ENCODE data around the gene PRKAR1B.

The PRKAR1B gene

GRCh38 chr7:739983-740942 is 13.2 kb upstream of the PRKAR1B start:
- DNase-seq: no peak

- no peak for DNase-seq
Observed at GRCh38 chr7:739455-739982, 12.4 kb upstream of the PRKAR1B start.

- no peak for DNase-seq
Observed at GRCh38 chr7:738723-739454, 11.8 kb upstream of the PRKAR1B start.

GRCh38 chr7:738241-738640 is 11.2 kb upstream of the PRKAR1B start:
- DNase-seq: no peak

GRCh38 chr7:734808-735207 is 7.7 kb upstream of the PRKAR1B start:
- DNase-seq: no peak

- no peak for DNase-seq
Observed at GRCh38 chr7:734214-734613, 7.1 kb upstream of the PRKAR1B start.

- DNase-seq: no peak
Observed at GRCh38 chr7:732556-732955, 5.5 kb upstream of the PRKAR1B start.

- no peak for DNase-seq
Observed at GRCh38 chr7:732094-732541, 5.0 kb upstream of the PRKAR1B start.

GRCh38 chr7:731440-732085 is 4.5 kb upstream of the PRKAR1B start:
- DNase-seq: no peak

- DNase-seq: no peak
Observed at GRCh38 chr7:730501-731439, 3.7 kb upstream of the PRKAR1B start.

- no peak for DNase-seq
Observed at GRCh38 chr7:729140-730000, 2.3 kb upstream of the PRKAR1B start.

GRCh38 chr7:728602-729001 is 1.5 kb upstream of the PRKAR1B start:
- DNase-seq: no peak

- DNase-seq: no peak
Observed at GRCh38 chr7:727806-728460, 852 bp upstream of the PRKAR1B start.

GRCh38 chr7:726854-727103 is 302 bp downstream of the PRKAR1B start:
- DNase-seq: no peak

- DNase-seq: peak; percentile 76
Observed at GRCh38 chr7:726084-726853, 812 bp downstream of the PRKAR1B start, which contains the start of gene DNAAF5. DNAAF5 (plus strand) TSS chr7:726699; CDS start chr7:726721, 22 bp downstream.

GRCh38 chr7:725223-726005 is 1.7 kb downstream of the PRKAR1B start:
- DNase-seq: no peak

GRCh38 chr7:724298-724697 is 2.8 kb downstream of the PRKAR1B start:
- DNase-seq: no peak

GRCh38 chr7:723541-723940 is 3.5 kb downstream of the PRKAR1B start:
- DNase-seq: no peak
